GM12874 (cell line): ENCODE results near the gene ITGA1.

Experiments used
- CTCF ChIP-seq: IDR thresholded peaks from 2 replicates; pipeline ENCODE4 v1.5.1; 2011; ENCODE audit warnings: low read depth, mild to moderate bottlenecking, control low read depth, low read length, moderate library complexity; ENCODE audit not compliant: insufficient read depth

Gene ITGA1

GRCh38 chr5:52784737-52785136 lies 3.0 kb upstream of the ITGA1 start:
- TF ChIP-seq CTCF: no peak

GRCh38 chr5:52786391-52786790 lies 1.3 kb upstream of the ITGA1 start:
- TF ChIP-seq CTCF: no peak

GRCh38 chr5:52786949-52787599 lies 642 bp upstream of the ITGA1 start:
- TF ChIP-seq CTCF: peak; percentile 45

DNA sequence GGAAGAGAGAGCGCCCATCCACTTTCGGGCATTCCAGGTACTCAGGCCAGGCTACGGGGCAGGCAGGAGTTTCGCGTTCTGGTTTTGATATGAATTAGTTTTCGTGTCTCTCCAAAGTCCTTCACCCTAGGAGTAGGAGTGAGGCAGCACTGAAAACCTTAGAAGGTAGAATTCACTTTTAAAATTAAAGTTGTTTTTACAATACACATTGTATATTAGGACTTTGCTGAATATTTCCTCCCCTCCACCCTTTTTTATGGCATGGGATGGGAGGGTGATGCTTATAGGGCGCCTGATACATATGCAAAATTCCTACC lies 747 bp downstream of the ITGA1 start:
- TF ChIP-seq CTCF: no peak

GRCh38 chr5:52789378-52789777 lies 1.7 kb downstream of the ITGA1 start:
- no peak for TF ChIP-seq CTCF

- TF ChIP-seq CTCF: no peak
Measured at GRCh38 chr5:52789851-52790250, 2.1 kb downstream of the ITGA1 start.

GRCh38 chr5:52791366-52791765 lies 3.6 kb downstream of the ITGA1 start:
- no peak for TF ChIP-seq CTCF
